ENCODE data around the gene CELF2.

Gene CELF2

GRCh38 chr10:11156480-11156879 lies 138.8 kb downstream of the CELF2 start:
- TF ChIP-seq CTCF (IDR thresholded peaks at IDR 0.05), result no peak
- Histone ChIP-seq H3K36me3 (ENCODE audit: control insufficient read depth, insufficient read depth, low read length) (no peaks in the 10 kb centered on the region), H2AFZ (no peak overlapping the region), H3K4me2 (ENCODE audit: low read length) (no peak overlapping the region), H3K9me3 (ENCODE audit: control insufficient read depth, low read length) (no peaks in the 10 kb centered on the region), H3K9ac (no peak overlapping the region), H3K27me3 (ENCODE audit: control insufficient read depth, insufficient read depth, low read length) (no peaks in the 10 kb centered on the region), H3K79me2 (no peaks in the 10 kb centered on the region), H3K4me3 (ENCODE audit: low read depth, low read length) (no peak overlapping the region), H3K27ac (no peak overlapping the region), H3K4me1 (no peaks in the 10 kb centered on the region)

- H3K36me3 ChIP-seq (ENCODE audit: control insufficient read depth, insufficient read depth, low read length), result no peaks in the 10 kb centered on the region
- H3K9me3 ChIP-seq (ENCODE audit: control insufficient read depth, low read length), result no peaks in the 10 kb centered on the region
- no peaks in the 10 kb centered on the region for H3K79me2 ChIP-seq
- H3K4me3 ChIP-seq (ENCODE audit: low read depth, low read length), result no peak overlapping the region
- H3K9ac ChIP-seq, result no peak overlapping the region
- no peak for TF ChIP-seq CTCF (IDR thresholded peaks at IDR 0.05)
- H3K27me3 ChIP-seq (ENCODE audit: control insufficient read depth, insufficient read depth, low read length), result no peaks in the 10 kb centered on the region
- no peaks in the 10 kb centered on the region for H3K4me1 ChIP-seq
- H2AFZ ChIP-seq, result no peak overlapping the region
- no peak overlapping the region for H3K4me2 ChIP-seq (ENCODE audit: low read length)
- H3K27ac ChIP-seq, result no peak overlapping the region
Observed at GRCh38 chr10:11157292-11158076, 139.8 kb downstream of the CELF2 start.

- no peaks in the 10 kb centered on the region for H3K79me2 ChIP-seq
- no peak overlapping the region for H3K9ac ChIP-seq
- no peaks in the 10 kb centered on the region for H3K9me3 ChIP-seq (ENCODE audit: control insufficient read depth, low read length)
- no peak overlapping the region for H3K4me2 ChIP-seq (ENCODE audit: low read length)
- H3K4me1 ChIP-seq, result no peaks in the 10 kb centered on the region
- H3K4me3 ChIP-seq (ENCODE audit: low read depth, low read length), result no peak overlapping the region
- H3K27ac ChIP-seq, result no peak overlapping the region
- H2AFZ ChIP-seq, result no peak overlapping the region
- TF ChIP-seq CTCF (IDR thresholded peaks at IDR 0.05), result no peak
- no peaks in the 10 kb centered on the region for H3K27me3 ChIP-seq (ENCODE audit: control insufficient read depth, insufficient read depth, low read length)
- no peaks in the 10 kb centered on the region for H3K36me3 ChIP-seq (ENCODE audit: control insufficient read depth, insufficient read depth, low read length)
Observed at GRCh38 chr10:11158080-11158479, 140.4 kb downstream of the CELF2 start.

GRCh38 chr10:11159543-11160215 lies 142.0 kb downstream of the CELF2 start:
- Histone ChIP-seq H3K9me3 (ENCODE audit: control insufficient read depth, low read length) (no peaks in the 10 kb centered on the region), H3K4me1 (no peaks in the 10 kb centered on the region), H3K4me2 (ENCODE audit: low read length) (no peak overlapping the region), H3K79me2 (no peaks in the 10 kb centered on the region), H3K27me3 (ENCODE audit: control insufficient read depth, insufficient read depth, low read length) (no peaks in the 10 kb centered on the region), H3K9ac (no peak overlapping the region), H3K36me3 (ENCODE audit: control insufficient read depth, insufficient read depth, low read length) (no peaks in the 10 kb centered on the region), H3K27ac (no peak overlapping the region), H2AFZ (no peak overlapping the region), H3K4me3 (ENCODE audit: low read depth, low read length) (no peak overlapping the region)
- no peak for TF ChIP-seq CTCF (IDR thresholded peaks at IDR 0.05)

Measured in parathyroid adenoma (tissue), 2 donors.